Fibroblast of the aortic adventitia (primary cell): ENCODE results near the gene FCHO1. TPM values are rescaled to one million over a fixed set of nuclear protein-coding genes. Genes with fewer than 3 reads are reported as not detected.
A peak's percentile ranks its signal among the peaks of the same experiment; 100 is the strongest.

Experiments
- DNase-seq: peaks from one replicate; pipeline ENCODE4 v3.0.0-alpha.2; 2010; ENCODE audit warnings: low read depth
- H3K4me3 ChIP-seq: 2 replicates; pipeline ENCODE4 v1.5.1; 2011; ENCODE audit warnings: low read depth, mild to moderate bottlenecking, control low read depth, low read length, moderate library complexity
- total RNA-seq: library from RNA; depleted of rRNA; stranded (reverse); fragments of >200 nt; gene quantifications from 2 replicates; pipeline ENCODE4 v1.2.3, GENCODE V29; 2012; ENCODE audit warnings: low replicate concordance
- TF ChIP-seq, protein P1 (sequence below): IDR thresholded peaks from 2 replicates; pipeline ENCODE4 v1.5.1; 2011; ENCODE audit warnings: mild to moderate bottlenecking, low read length, control low read depth, inconsistent platforms; ENCODE audit not compliant: insufficient read depth

Gene FCHO1
- total RNA-seq, 1 donor = 0.36 TPM

DNA sequence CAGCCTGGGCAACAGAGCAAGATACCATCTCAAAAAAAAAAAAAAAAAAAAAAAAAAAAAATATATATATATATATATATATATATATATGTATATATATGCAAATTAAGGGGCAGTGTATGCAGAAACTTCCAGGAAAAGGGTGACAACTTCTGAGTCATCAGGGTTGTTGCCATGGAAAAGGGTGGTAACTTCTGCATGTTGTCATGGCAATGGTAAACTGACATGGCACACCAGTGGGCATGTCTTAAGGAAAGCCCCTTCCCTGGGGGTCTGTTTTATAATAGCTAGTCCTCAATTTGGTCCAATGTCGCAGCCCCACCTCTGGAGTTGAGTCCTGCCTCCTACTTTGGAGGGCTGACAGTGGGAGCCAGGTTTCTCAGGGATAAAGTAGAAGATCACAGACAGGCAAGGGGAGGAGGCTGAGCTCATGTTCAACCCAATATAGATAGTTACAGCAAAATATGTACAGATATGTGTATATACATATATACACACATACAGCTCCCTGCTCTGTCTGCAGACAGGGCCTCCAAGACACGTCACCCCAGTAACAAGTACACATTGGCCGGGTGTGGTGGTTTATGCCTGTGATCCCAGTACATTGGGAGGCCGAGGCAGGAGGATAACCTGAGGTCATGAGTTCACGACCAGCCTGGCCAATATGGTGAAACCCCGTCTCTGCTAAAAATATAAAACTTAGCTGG, 7.2 kb upstream of the FCHO1 start:
- TF ChIP-seq, protein P1, sequence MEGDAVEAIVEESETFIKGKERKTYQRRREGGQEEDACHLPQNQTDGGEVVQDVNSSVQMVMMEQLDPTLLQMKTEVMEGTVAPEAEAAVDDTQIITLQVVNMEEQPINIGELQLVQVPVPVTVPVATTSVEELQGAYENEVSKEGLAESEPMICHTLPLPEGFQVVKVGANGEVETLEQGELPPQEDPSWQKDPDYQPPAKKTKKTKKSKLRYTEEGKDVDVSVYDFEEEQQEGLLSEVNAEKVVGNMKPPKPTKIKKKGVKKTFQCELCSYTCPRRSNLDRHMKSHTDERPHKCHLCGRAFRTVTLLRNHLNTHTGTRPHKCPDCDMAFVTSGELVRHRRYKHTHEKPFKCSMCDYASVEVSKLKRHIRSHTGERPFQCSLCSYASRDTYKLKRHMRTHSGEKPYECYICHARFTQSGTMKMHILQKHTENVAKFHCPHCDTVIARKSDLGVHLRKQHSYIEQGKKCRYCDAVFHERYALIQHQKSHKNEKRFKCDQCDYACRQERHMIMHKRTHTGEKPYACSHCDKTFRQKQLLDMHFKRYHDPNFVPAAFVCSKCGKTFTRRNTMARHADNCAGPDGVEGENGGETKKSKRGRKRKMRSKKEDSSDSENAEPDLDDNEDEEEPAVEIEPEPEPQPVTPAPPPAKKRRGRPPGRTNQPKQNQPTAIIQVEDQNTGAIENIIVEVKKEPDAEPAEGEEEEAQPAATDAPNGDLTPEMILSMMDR = no peak
- DNase-seq = peak; percentile 39
- H3K4me3 ChIP-seq = no peak overlapping the region

DNA sequence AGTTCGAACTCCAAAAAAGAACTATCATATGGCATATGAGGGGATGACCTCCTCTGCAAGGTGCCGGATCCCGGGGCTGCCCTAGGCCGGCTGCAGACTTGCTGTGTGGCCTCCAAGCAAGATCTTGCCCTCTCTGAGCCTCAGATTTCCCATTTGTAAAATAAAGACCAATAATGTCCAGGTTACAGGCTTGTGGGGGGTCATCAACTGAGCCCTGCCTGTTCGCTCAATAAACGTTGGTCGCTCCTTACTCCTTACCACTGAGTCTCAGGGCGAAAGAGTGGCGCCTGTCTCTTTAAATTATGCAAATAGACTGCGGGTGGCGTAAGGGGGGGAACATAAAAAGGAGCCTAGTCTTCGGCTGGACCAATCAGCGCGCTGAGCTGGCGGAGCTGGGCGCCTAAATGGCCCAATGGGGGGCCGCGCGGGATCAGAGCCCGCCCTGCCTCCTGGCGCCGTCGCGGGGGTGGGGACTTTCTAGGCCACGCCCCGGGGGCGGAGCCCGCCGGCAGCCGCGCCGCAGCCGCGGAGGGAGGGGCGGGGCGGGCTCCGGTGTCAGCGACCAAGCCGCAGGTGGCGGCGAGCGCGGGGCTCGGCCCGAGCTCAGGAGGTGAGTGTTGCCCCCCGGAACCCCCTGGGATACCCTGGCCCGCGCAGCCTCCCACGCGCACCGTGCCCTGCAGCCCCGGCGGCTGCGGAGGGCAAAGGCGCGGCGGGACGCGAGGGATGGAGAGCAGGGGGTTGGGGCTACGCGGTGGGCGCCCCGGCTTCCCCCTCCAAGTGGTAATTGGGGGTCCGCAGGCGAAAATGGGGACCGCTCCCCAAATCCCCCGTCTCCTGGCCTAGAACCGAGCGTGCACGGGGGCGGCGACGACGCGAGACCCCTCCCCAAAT, 3.8 kb upstream of the FCHO1 start:
- H3K4me3 ChIP-seq = peak overlapping the region; percentile 58
- peak; percentile 90 for DNase-seq
- TF ChIP-seq, protein P1 = no peak

- TF ChIP-seq, protein P1 = no peak
- no peak for DNase-seq
- no peak overlapping the region for H3K4me3 ChIP-seq
These were observed 2.2 kb upstream of the FCHO1 start for GRCh38 chr19:17748884-17749638.

DNA sequence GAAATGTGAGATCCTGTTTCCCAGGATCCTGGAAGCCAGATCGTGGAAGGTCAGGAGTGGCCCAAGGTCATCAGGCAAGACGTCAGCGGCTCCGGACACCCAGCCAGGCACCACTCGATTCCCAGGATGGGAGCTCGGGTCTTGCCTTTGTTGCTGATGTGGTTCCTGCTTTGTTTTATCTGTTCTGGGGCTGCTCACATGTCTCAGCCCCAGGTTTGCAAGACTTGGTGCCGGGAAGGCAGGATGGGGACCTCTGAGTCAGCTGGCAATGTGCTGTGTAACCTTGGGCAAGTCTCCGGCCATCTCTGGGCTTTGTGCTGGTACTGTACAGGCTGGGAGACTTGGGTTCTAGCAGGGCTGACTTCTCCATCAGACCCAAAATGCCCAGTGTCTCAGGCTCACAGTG, 1.4 kb upstream of the FCHO1 start:
- TF ChIP-seq, protein P1 = no peak
- DNase-seq = peak; percentile 9
- H3K4me3 ChIP-seq = no peak overlapping the region

- no peak overlapping the region for H3K4me3 ChIP-seq
- TF ChIP-seq, protein P1 = no peak
- no peak for DNase-seq
These were observed 616 bp downstream of the FCHO1 start for GRCh38 chr19:17751912-17752273.

- TF ChIP-seq, protein P1 = no peak
- DNase-seq = no peak
- no peak overlapping the region for H3K4me3 ChIP-seq
These were observed 1.8 kb downstream of the FCHO1 start for GRCh38 chr19:17752865-17753639.
